HG03175 (cell line): ENCODE measurements around the gene TEF.

ENCODE experiments used
- ATAC-seq: cut with Tn5 transposase; IDR thresholded peaks from one replicate; pipeline ENCODE4 v1.9.1; 2021; ENCODE audit warnings: mild to moderate bottlenecking, moderate library complexity; ENCODE audit not compliant: unreplicated experiment

Gene TEF, protein sequence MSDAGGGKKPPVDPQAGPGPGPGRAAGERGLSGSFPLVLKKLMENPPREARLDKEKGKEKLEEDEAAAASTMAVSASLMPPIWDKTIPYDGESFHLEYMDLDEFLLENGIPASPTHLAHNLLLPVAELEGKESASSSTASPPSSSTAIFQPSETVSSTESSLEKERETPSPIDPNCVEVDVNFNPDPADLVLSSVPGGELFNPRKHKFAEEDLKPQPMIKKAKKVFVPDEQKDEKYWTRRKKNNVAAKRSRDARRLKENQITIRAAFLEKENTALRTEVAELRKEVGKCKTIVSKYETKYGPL

DNA sequence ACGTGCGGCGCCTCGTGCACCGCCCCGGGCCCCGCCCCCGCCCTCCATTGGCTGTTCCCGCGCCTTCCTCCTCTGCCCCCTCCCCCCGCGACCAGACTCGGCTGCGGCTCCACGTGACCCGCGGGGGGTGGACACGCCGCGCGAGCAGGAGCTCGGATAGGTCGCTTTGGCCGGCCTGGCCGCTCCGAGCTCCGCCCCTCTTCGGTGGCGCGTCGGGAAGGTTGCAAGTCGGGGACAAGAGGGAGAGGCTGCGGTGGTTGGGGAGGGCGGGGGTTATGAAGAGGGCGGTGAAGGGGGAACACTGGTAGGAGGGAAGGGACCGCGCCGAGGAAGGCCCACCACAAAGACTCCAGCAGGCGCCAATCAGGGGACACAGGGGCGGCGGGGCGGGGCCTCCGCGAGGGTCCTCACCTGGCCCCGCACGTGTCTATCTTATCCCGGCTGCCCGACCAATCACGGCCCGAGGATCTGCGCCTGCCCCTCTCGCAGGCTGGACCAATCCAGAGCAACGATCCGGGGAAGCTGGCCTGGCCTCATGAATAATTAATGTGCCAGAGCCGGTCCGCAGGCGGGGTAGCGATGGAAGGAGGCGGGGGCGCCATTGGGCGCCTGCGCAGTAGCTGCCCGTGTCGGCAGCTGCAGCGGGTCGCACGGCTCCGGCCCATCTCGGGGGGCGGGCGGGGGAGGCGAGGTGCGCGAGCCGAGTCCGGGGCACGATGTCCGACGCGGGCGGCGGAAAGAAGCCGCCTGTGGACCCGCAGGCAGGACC, at the start of gene TEF:
Gene TEF, plus strand, starts transcription at position 614 of the 769 bp plus-strand sequence. Its CDS starts 103 bp downstream, at position 717.
- ATAC-seq, result peak; percentile 90

DNA sequence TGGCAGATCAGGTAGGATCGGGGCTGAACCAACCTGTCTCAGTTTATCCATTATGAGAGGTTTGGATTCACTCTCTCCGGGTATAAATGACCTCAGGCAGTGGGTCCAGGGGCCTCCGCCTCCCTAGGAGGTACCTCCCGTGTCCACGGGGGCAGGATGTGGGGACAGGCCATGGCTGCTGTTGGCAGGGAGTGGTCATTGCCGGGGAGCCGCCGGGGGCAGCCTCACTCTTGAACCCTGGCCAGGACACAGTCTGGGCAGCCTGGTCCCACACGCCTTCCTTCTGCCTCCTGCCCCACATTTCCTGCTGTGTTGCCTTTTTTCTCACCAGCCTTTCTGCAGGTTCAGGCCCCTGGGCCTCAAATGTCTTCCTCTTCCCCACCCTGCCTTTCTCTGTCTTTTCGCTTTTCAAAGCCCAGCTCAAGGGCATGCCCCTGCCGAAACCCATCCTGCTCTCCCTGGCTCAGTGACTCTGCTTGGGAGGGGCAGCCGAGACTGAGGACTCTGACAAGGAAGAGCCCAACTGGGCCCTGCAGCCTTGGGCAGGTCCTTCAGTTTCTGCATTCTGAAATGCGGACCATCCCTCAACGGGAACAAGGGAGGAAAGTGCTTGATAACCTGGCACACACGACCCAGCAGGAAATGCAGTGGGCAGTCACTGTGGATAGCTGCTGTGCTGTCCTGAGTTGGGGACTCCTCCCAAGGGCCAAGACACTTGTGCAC, 49.4 kb upstream of the TEF start:
- ATAC-seq, result no peak

DNA sequence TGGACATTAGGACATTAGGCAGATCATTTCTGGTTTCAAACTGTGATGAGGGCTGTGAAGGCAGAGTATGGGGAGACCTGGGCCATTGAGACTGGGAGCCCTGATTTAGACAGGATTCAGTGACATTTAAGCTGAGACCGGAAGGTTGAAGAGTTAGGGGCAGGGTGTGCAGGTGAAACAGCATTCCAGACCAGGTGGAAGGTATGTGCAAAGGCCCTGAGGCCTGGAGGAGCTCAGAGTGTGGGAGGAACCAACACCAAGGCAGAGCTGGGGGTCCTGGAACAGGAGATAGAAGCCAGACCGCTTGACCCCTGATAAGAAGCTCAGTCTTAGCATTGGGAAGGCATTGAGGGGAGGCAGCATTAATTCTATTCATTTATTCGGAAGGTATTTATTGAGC, 47.9 kb upstream of the TEF start:
- ATAC-seq, result no peak

DNA sequence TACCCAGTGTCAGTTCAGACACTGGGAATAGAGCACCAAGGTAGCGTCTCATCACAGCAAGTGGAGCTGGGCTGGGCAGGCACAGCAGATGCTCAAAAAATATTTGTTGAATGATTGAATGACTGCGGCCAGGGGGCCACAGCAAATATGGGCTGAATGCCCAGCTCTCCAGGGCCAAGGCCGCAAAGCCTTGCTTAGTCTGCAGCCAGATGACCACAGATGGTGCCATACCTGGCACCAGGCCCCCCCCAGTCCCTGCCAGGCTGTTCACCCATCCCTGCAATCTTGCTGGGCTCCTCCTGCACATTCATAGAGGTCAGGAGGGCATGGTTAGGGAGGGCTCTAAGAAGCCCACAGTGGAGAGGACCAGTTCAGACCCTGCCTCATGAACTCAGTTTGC, 47.5 kb upstream of the TEF start:
- no peak for ATAC-seq

DNA sequence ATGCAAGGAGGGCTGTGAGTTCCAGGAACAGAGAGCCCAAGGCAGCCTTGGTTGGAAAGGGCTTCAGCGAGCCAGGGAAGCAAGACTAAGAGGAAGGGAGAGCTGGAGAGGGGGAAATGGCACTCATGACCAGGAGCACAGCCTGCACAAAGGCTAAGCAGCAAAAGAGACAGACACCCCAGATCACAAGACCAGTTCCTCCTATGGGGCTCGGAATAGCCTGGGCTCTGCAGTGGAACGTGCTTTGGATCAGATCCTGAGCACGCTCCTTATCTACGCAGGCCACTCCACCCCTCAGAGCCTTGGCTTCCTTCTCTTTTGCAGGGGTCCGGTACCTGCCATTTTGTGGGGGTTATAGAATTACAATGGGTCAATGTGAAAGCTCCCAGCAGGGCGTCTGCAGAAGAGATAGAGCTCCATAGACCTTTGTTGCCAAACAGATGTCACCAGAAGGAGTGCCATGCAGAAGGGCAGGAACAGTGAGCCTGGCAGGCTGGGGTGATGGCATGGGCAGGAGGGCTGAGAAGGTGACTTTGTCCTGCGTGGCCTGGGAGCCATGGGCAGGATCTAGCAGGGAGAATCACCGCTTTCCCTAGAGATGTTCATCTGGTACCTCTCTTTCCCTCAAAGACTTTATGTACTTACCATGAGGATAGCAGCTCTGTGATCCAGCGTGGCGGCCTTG, 46.6 kb upstream of the TEF start:
- ATAC-seq, result no peak

DNA sequence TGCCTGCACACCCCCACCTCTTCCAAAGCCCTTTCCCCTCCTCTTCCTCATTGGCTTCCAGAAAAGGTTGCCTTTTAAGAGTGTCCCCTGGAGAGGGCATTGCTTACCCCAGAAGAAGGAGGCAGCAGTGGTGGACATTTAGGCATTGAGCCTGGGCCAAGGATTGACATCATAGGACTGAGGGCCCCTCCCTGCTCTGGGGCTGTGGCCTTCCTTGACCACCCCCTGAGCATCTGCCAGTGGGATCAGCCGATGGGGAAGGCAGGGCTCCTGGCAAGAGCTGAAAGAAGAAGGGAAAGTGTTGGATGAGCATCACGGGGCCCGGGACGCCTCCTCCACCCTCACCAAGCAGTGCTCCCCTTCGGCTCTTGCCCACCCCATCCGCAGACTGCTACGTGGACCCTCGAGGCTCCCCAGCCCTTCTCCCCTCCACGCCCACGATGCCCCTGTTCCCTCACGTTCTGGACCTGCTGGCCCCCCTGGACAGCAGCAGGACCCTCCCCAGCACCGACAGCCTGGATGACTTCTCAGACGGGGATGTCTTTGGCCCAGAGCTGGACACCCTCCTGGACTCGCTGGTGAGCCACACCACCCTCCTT, 43.0 kb upstream of the TEF start:
- ATAC-seq, result no peak

DNA sequence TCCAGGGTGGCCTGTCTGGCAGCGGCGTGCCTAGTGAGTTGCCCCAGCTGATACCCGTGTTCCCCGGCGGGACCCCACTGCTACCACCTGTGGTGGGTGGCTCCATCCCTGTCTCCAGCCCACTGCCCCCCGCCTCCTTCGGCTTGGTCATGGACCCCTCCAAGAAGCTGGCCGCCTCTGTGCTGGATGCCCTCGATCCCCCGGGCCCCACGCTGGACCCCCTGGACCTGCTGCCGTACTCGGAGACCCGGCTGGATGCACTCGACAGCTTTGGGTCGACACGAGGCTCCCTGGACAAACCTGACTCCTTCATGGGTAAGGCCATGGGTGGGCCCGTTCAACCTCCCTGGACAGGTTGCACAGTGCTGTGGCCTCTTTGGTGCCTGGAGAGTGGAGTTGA, 41.9 kb upstream of the TEF start:
- no peak for ATAC-seq

DNA sequence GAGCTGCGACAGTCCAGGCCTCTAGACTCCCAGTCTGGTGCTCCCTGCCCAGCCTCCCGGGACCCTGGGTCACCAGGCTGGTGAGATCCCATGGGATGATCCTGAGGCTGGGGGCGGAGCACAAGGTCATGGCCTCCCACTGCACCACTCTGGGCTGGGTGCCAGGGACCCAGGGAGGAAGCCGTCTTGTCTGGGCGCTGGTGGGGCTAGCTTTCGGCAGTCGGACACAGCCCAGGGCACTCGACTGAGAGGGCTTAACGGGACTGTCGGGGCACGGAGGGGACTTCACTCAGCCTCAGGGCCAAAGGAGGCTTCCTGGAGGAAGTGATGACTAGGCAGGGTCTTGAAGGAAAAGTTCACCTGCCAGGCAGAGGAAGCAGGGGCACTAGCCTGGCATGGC, 41.4 kb upstream of the TEF start:
- ATAC-seq, result no peak

DNA sequence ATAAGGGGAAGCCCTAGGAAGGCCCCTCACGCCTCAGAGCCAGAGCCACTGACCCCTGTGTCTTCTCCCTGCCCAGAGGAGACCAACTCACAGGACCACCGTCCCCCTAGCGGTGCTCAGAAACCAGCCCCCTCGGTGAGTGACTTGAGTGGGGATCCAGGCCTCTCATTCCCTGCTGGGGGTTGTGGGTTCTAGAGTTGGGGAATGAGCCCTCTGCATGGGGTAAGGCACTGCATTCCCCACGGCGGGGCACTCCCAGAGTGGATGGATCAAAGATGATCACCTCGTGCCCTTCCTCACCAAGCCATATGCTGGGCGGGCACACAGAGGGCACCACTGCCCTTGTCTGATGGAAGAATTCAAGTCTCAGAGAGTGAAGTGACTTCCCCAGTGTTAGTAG, 40.7 kb upstream of the TEF start:
- no peak for ATAC-seq

DNA sequence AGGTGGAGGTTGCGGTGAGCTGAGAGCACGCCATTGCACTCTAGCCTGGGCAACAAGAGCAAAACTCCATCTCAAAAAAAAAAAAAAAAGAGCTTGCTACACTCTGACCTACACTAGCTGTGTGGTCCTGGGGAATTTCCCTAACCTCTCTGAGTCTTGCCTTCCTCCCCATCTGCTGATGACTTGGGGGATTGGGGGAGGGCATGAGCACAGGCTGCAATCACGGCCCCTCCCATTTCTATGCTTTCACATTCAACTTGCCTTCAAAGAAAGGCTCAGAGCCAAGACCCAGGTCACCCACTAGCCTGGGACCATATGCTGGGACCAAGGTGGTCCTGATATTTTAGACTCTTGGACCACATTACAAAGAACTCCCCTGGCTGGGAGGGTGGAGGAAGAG, 39.8 kb upstream of the TEF start:
- ATAC-seq, result no peak

DNA sequence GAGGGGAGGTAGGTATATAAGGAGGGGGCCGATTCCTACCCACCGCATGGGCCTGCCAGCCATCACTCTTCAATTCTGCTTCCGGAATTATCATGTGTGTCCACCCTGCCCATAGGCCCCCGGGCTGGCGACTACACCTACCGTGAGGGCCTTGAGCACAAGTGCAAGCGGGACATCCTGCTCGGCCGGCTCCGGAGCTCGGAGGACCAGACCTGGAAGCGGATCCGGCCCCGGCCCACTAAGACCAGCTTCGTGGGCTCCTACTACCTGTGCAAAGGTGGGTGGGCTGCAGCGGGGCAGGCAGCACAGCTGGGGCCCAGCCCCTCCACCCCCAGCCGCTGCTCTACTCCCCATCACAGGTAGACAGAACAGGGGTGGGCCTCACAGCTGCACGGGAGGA, 38.4 kb upstream of the TEF start:
- ATAC-seq, result no peak

DNA sequence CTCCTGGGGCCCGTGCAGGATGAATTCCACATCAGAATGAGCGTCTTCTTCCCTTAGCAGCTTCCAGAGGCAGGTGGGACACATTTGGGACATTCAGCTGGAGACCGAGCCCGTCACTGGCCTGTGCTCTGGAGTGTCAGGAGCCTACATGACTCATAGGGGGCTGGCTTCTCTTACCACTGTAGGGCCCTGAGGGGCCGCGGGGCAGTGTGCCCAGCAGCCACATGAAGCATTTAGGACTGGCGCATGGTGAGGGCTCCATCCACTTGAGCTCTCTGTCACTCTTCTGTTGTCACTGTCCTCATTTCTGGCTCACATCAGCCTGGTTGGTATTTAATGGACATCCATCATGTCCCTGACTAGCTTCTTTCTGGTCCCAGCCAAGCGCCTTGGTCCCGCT, 38.0 kb upstream of the TEF start:
- no peak for ATAC-seq

DNA sequence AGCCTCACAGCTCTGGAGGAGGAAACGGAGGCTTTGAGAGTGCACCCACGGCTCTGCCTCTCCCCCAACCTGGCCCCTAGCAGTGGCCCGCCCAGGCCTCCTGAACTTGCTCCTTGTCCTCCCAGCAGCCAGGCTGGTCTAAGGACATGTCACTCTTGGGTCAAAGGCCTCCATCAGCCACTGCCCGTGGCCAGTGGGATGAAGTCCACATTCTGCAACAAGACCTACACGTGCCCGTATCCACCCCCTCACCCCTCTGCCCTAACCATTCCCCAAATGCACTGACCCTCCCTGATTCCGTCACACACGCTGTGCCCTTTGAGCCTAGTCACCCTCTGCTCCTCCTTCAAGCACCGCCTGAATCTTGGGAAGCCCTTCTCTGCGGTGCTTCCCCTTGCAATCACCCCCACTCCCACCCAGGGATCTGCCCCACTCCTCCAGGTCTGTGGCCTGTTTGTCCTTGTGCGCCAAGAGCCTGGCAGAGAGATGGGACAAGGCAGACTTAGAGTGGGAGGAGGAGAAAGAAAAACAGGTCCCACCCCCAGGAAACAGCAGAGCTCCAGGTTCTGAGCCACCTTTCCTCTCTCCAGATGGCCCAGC, 37.5 kb upstream of the TEF start:
- ATAC-seq, result no peak

DNA sequence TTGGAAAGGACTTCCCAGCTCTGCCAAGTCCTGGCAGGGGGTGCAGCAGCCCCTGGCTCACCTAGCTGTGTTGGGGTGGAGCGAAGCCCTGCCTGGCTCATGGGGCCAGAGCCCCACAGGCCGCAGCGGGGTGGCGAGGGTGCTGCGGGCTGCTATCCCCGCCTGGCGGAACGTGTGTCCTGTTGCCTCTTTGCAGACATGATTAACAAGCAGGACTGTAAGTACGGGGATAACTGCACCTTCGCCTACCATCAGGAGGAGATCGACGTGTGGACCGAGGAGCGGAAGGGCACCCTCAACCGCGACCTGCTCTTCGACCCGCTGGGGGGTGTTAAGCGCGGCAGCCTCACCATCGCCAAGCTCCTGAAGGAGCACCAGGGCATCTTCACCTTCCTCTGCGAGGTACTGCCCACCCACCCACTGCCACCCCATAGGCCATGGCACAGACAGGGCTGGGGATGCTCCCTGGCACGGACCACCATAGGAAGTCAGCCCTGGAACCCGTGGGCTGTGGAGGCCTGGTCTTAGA, 35.9 kb upstream of the TEF start:
- ATAC-seq, result no peak

DNA sequence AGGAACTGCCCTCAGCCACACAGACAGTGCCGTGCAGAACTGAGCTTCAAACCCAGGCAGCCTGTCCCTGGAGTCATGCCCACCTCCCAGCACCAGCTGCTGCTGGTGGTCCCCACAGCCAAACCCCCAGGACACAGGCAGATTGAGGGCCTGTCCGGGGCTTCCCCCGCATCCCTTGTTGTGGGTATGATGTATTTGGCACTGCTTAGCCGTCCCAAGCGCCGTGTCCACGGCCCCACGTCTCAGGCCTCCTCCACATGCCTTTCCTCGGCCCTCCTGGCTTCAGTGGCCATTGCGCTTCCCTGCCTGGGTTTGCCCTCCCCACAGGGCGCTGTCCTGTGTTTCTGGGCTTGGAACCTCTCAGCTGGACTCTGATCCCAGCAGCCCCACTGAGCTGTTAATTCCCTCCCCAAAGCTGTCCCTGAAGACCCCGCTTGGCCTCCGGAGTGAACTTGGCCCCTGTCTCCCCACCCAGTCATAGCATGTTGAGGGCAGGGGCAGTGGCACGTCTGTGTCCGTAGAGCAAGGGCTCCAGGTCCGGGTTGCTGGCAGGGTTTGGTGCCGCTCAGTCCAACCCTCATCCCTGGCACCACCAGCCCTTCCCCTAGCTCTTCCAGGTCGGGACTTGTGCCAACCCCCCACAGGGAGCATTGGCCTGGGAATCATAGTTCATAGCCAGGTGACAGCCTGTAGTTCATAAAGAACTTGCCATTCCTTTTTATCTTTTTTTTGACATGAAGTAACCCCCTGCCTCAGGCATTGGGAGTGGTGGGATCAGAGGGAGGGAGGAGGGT, 34.5 kb upstream of the TEF start:
- no peak for ATAC-seq

DNA sequence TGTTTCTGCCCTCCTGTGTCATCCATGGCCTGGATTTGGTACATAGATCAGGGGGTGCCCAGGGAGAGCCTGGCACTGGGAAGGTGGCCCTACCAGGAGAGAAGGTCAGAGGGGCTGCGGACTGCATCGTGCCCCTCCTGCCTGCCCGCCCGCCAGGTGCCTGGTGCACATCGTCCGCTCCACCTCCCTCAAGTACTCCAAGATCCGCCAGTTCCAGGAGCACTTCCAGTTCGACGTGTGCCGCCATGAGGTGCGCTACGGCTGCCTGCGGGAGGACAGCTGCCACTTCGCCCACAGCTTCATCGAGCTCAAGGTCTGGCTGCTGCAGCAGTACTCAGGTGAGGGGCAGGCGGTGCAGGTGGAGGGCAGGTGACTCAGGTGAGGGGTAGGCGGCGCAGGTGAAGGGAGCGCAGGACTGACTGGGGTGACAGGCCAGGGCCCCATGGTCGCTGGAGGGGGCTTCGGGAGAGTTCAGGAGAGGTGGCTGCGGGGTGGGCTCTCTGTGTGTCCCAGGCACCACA, 32.7 kb upstream of the TEF start:
- no peak for ATAC-seq

DNA sequence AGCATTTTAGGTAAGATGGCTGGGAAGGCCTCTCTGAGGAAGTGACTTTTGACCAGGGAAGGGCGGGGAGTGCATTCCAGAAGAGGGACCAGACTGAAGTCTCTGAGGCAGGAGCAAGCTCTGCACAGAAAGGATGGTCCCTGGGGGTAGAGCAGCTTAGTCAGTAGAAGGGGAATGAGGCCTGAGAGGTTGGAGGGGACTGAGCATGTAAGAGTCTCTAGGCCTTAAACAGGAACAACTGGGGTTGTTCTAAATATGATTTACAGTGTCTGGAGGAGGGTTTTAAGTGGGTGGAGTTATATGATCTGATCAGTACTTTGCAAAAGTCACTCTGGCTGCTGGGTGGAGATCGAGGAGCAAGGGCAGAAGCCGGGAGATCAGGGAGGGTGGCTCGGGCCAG, 31.7 kb upstream of the TEF start:
- no peak for ATAC-seq

DNA sequence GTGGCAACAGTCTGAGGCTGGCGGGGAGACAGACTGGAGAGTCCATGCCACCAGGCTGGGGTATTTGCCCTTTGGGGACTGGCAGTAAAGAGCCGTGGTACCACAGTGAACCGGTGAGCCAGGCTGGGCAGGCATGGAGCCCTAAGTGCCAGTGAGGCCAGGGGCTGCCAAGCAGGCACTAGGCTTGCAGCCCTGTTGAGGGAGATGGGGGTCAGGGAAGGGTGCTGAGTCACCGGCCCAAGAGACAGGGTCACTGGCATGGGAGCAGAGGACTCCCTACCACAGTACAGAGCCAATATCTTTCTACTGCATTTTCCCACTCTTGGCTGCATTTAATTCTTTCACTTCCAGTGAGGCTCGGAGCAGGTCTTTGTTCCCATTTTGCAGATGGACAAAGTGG, 30.7 kb upstream of the TEF start:
- ATAC-seq, result no peak

DNA sequence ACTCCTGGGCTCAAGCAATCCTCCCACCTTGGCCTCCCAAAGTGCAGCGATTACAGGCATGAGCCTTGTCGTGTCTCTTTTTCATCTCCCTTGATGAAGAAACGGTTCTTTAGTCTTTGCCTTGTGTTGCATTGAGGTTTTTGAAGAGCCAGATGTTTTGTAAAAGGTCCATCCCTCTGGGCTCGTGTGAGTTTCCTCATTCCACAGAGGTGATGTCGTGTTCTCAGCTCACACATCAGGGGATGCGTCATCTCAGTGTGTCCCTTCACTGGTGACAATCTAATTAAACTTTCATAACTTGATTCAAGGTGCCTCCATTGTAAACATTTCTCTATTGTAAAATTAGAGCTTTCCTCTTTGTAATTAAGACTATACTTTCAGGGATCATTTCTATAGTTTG, 29.7 kb upstream of the TEF start:
- no peak for ATAC-seq
